ENCODE measurements around the gene PDSS1. TPM values are rescaled to one million over a fixed set of nuclear protein-coding genes. Genes with fewer than 3 reads are reported as not detected.

PDSS1 gene
- total RNA-seq, 4 donors from 2014 or later, result 3.6 to 7.6 (median 3.9) TPM

GRCh38 chr10:26765549-26765948, 68.0 kb downstream of the PDSS1 start:
- Histone ChIP-seq H3K36me3 (peaks cover 31% of the 10 kb centered on the region), H3K4me1 (no peaks in the 10 kb centered on the region), H3K9me3 (no peaks in the 10 kb centered on the region), H3K27me3 (no peaks in the 10 kb centered on the region), H3K4me3 (no peak overlapping the region), H3K27ac (no peak overlapping the region)
- DNase-seq (ENCODE audit: low spot score in 2 of 2), result no peak
- WGBS, result 91% methylated on average over 2 of the region's 2 CpGs
- TF ChIP-seq CTCF (IDR thresholded peaks at IDR 0.05), result no peak
- TF ChIP-seq POLR2A (IDR thresholded peaks at IDR 0.05), result no peak
- no peak for TF ChIP-seq POLR2AphosphoS5 (IDR thresholded peaks at IDR 0.05)

GRCh38 chr10:26770069-26770468, 72.6 kb downstream of the PDSS1 start:
- 94% methylated on average over 4 of the region's 4 CpGs for WGBS
- H3K4me3 ChIP-seq, result no peak overlapping the region
- peaks cover 11% of the 10 kb centered on the region for H3K36me3 ChIP-seq

GRCh38 chr10:26773633-26774032, 76.1 kb downstream of the PDSS1 start:
- Histone ChIP-seq H3K4me1 (no peaks in the 10 kb centered on the region), H3K9me3 (no peaks in the 10 kb centered on the region), H3K27ac (no peak overlapping the region), H3K36me3 (no peaks in the 10 kb centered on the region), H3K4me3 (no peak overlapping the region), H3K27me3 (no peaks in the 10 kb centered on the region)
- no peak for DNase-seq (ENCODE audit: low spot score in 2 of 2)
- 95% methylated on average over 2 of the region's 2 CpGs for WGBS
- TF ChIP-seq POLR2A (IDR thresholded peaks at IDR 0.05) (no peak), EP300 (IDR thresholded peaks at IDR 0.05) (no peak), POLR2AphosphoS5 (IDR thresholded peaks at IDR 0.05) (no peak), CTCF (IDR thresholded peaks at IDR 0.05) (no peak)

More at GRCh38 chr10:26770069-26770468, 72.6 kb downstream of the PDSS1 start:
- TF ChIP-seq POLR2A (IDR thresholded peaks at IDR 0.05), result no peak
- TF ChIP-seq EP300 (IDR thresholded peaks at IDR 0.05), result no peak
- no peak for TF ChIP-seq POLR2AphosphoS5 (IDR thresholded peaks at IDR 0.05)
- Histone ChIP-seq H3K27me3 (no peaks in the 10 kb centered on the region), H3K27ac (no peak overlapping the region), H3K4me1 (no peaks in the 10 kb centered on the region), H3K9me3 (no peaks in the 10 kb centered on the region)
- DNase-seq (ENCODE audit: low spot score in 2 of 2), result no peak

- no peak for DNase-seq (ENCODE audit: low spot score in 2 of 2)
- H3K36me3 ChIP-seq, result no peaks in the 10 kb centered on the region
- WGBS, result 97% methylated on average over 1 of the region's 1 CpG
These were observed 78.8 kb downstream of the PDSS1 start for GRCh38 chr10:26776258-26776657.

GRCh38 chr10:26777686-26778085, 80.2 kb downstream of the PDSS1 start:
- DNase-seq (ENCODE audit: low spot score in 2 of 2), result no peak
- Histone ChIP-seq H3K36me3 (no peaks in the 10 kb centered on the region), H3K27ac (no peak overlapping the region), H3K4me1 (peaks cover 31% of the 10 kb centered on the region), H3K9me3 (no peaks in the 10 kb centered on the region), H3K4me3 (no peak overlapping the region), H3K27me3 (no peaks in the 10 kb centered on the region)
- TF ChIP-seq EP300 (IDR thresholded peaks at IDR 0.05) (no peak), POLR2AphosphoS5 (IDR thresholded peaks at IDR 0.05) (no peak)
- WGBS, result 88% methylated on average over 2 of the region's 2 CpGs

More at GRCh38 chr10:26776258-26776657, 78.8 kb downstream of the PDSS1 start:
- TF ChIP-seq EP300 (IDR thresholded peaks at IDR 0.05), result no peak
- TF ChIP-seq CTCF (IDR thresholded peaks at IDR 0.05), result no peak
- TF ChIP-seq POLR2A (IDR thresholded peaks at IDR 0.05), result no peak
- no peak for TF ChIP-seq POLR2AphosphoS5 (IDR thresholded peaks at IDR 0.05)
- Histone ChIP-seq H3K27me3 (no peaks in the 10 kb centered on the region), H3K9me3 (no peaks in the 10 kb centered on the region), H3K4me1 (peaks cover 20% of the 10 kb centered on the region), H3K27ac (no peak overlapping the region), H3K4me3 (no peak overlapping the region)

GRCh38 chr10:26779176-26779860, 81.8 kb downstream of the PDSS1 start:
- H3K36me3 ChIP-seq, result no peaks in the 10 kb centered on the region
- TF ChIP-seq EP300 (IDR thresholded peaks at IDR 0.05) (no peak), POLR2AphosphoS5 (IDR thresholded peaks at IDR 0.05) (no peak), POLR2A (IDR thresholded peaks at IDR 0.05) (no peak), CTCF (IDR thresholded peaks at IDR 0.05) (no peak)

More at GRCh38 chr10:26779176-26779860, 81.8 kb downstream of the PDSS1 start:
- Histone ChIP-seq H3K27me3 (no peaks in the 10 kb centered on the region), H3K9me3 (no peaks in the 10 kb centered on the region), H3K4me1 (peaks cover 39% of the 10 kb centered on the region), H3K4me3 (no peak overlapping the region), H3K27ac (no peak overlapping the region)
- WGBS, result 60% methylated on average over 4 of the region's 4 CpGs
- DNase-seq (ENCODE audit: low spot score in 2 of 2), result no peak
